Fibroblast of lung (primary cell): ENCODE data around the gene HMX3. TPM values are rescaled to one million over a fixed set of nuclear protein-coding genes. Genes with fewer than 3 reads are reported as not detected.

Experiments used
- DNase-seq, 2 donors: peaks; one replicate each; pipeline versions ENCODE4 v3.0.0 to v3.0.0-alpha.2; 2010; ENCODE audit warnings: low read depth in 2 of 2
- H2AFZ ChIP-seq: 2 replicates; pipeline ENCODE4 v1.5.1; 2012; ENCODE audit warnings: low read length, control low read depth, inconsistent platforms
- H3K27ac ChIP-seq: 2 replicates; pipeline ENCODE4 v1.5.1; 2011; ENCODE audit warnings: low read length, control low read depth; ENCODE audit not compliant: insufficient read depth
- H3K27me3 ChIP-seq: 2 replicates; pipeline ENCODE4 v1.5.1; 2011; ENCODE audit warnings: mild to moderate bottlenecking, low read length; ENCODE audit not compliant: control insufficient read depth, insufficient read depth
- H3K36me3 ChIP-seq: 2 replicates; pipeline ENCODE4 v1.5.1; 2011; ENCODE audit warnings: low read length; ENCODE audit not compliant: control insufficient read depth, insufficient read depth
- H3K4me1 ChIP-seq: 2 replicates; pipeline ENCODE4 v1.5.1; 2011; ENCODE audit warnings: low read length; ENCODE audit not compliant: control insufficient read depth, insufficient read depth; ENCODE audit errors: extremely low read depth
- H3K4me2 ChIP-seq: 2 replicates; pipeline ENCODE4 v1.5.1; 2011; ENCODE audit warnings: low read length, control low read depth; ENCODE audit not compliant: insufficient read depth; ENCODE audit errors: extremely low read depth
- H3K4me3 ChIP-seq, 4 experiments: fragments of 200-600 bp in 1 of 4; sonication (generic) in 1 of 4; replicated peaks in 1 of 4; 2 replicates each; pipeline ENCODE4 v1.5.1; 2011 to 2016; ENCODE audit warnings: low read length in 4 of 4, low read depth in 3 of 4, mild to moderate bottlenecking in 3 of 4, control low read depth in 2 of 4, inconsistent platforms in 1 of 4, mixed read lengths in 1 of 4; ENCODE audit not compliant: insufficient read depth in 1 of 4; ENCODE audit errors: control extremely low read depth in 1 of 4
- H3K79me2 ChIP-seq: 2 replicates; pipeline ENCODE4 v1.5.1; 2012; ENCODE audit warnings: mild to moderate bottlenecking, low read length, inconsistent platforms; ENCODE audit not compliant: control insufficient read depth, insufficient read depth
- H3K9ac ChIP-seq: 2 replicates; pipeline ENCODE4 v1.5.1; 2011; ENCODE audit warnings: mild to moderate bottlenecking, low read length, control low read depth; ENCODE audit not compliant: insufficient read depth
- H3K9me3 ChIP-seq: 2 replicates; pipeline ENCODE4 v1.5.1; 2012; ENCODE audit warnings: low read depth, low read length; ENCODE audit not compliant: control insufficient read depth, insufficient read depth
- H4K20me1 ChIP-seq: 2 replicates; pipeline ENCODE4 v1.5.1; 2011; ENCODE audit warnings: low read length; ENCODE audit not compliant: control insufficient read depth, insufficient read depth; ENCODE audit errors: extremely low read depth
- EZH2 ChIP-seq: IDR thresholded peaks from 2 replicates; pipeline ENCODE4 v1.5.1; 2012; ENCODE audit warnings: low read length, control low read depth, mild to moderate bottlenecking; ENCODE audit errors: missing control alignments
- polyA minus RNA-seq: library from RNA; depleted of rRNA, polyadenylated mRNA; stranded (reverse); fragments of >200 nt; gene quantifications from 2 replicates; pipeline ENCODE4 v1.2.3, GENCODE V29; 2011; ENCODE audit warnings: low replicate concordance
- polyA plus RNA-seq, 2 donors: library from polyadenylated mRNA; depleted of rRNA in 1 of 2; stranded (reverse) in 1 of 2; unstranded in 1 of 2; fragments of >200 nt; gene quantifications; 2 replicates each; pipeline ENCODE4 v1.2.1, GENCODE V29; 2011 to 2012; ENCODE audit warnings: missing spikeins in 1 of 2
- total RNA-seq: library from RNA; depleted of rRNA; stranded (reverse); fragments of >200 nt; gene quantifications from 2 replicates; pipeline ENCODE4 v1.2.1, GENCODE V29; 2014
- TF ChIP-seq, protein P1 (sequence below), 2 donors: IDR thresholded peaks in 1 of 2; conservative IDR thresholded peaks in 1 of 2; 1 replicate in 1 of 2; 2 replicates in 1 of 2; pipeline ENCODE4 v1.5.1; 2011 to 2012; ENCODE audit warnings: low read length in 2 of 2, control low read depth in 1 of 2, inconsistent platforms in 1 of 2, low read depth in 1 of 2, mild to moderate bottlenecking in 1 of 2

HMX3 gene
- not detected in 2 replicates for total RNA-seq
- polyA plus RNA-seq = not detected in 2 replicates
- not detected in 2 replicates for polyA plus RNA-seq (2012)
- not detected in 2 replicates for polyA minus RNA-seq

DNA sequence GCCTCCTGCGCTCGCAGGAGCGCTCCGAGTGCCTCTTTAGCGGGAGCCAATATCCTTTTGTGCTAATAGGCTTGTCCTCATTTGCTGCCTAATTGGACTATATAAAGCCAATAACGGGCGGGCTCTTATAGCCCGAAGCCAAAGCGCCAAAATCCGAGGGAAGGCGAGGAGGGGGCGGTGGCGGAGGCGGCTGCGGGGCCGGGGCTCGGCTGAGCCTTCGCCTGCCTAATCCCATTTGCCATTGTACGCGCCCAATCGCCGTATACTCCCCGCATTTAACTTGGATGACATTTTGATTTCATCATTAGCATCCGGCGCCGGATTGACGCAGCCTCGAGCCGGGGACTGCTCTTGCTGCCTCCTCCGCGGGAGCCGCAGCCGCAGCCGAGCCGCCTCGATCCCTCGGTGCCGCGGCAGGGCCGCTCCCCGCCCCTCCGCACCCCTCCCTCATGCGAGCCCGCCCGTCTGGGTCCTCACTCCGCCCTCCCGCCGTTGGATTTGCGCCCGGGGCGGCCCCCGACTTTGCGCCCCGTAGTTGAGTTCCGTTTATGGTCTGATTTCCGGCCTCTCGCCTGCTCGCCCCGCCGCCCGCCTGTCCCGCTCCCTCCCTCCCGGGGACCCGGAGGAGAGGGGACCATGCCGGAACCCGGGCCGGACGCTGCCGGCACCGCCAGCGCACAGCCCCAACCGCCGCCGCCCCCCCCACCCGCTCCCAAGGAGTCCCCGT lies at the start of gene HMX3:
HMX3 (plus strand) TSS at position 556 of the 727 bp plus-strand sequence; CDS start at position 637, 81 bp downstream.
- peaks cover 5% of the 10 kb centered on the region for H3K4me1 ChIP-seq
- H3K9me3 ChIP-seq = no peaks in the 10 kb centered on the region
- TF ChIP-seq, protein P1, sequence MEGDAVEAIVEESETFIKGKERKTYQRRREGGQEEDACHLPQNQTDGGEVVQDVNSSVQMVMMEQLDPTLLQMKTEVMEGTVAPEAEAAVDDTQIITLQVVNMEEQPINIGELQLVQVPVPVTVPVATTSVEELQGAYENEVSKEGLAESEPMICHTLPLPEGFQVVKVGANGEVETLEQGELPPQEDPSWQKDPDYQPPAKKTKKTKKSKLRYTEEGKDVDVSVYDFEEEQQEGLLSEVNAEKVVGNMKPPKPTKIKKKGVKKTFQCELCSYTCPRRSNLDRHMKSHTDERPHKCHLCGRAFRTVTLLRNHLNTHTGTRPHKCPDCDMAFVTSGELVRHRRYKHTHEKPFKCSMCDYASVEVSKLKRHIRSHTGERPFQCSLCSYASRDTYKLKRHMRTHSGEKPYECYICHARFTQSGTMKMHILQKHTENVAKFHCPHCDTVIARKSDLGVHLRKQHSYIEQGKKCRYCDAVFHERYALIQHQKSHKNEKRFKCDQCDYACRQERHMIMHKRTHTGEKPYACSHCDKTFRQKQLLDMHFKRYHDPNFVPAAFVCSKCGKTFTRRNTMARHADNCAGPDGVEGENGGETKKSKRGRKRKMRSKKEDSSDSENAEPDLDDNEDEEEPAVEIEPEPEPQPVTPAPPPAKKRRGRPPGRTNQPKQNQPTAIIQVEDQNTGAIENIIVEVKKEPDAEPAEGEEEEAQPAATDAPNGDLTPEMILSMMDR (conservative IDR thresholded peaks at IDR 0.05 in 1 of 2, IDR thresholded peaks at IDR 0.05 in 1 of 2; ENCODE audit: low read depth in 1 of 2, low read length in 2 of 2) = no peak
- TF ChIP-seq EZH2 = peak; percentile 91
- H3K27me3 ChIP-seq = peaks cover 85% of the 10 kb centered on the region
- H3K79me2 ChIP-seq = no peaks in the 10 kb centered on the region
- H3K4me3 ChIP-seq = peak within 1 kb of the TSS in 2 of 4 experiments; percentile 6 to 32
- H2AFZ ChIP-seq = no peak within 1 kb of the TSS
- no peak within 1 kb of the TSS for H3K27ac ChIP-seq
- H3K36me3 ChIP-seq = no peaks in the 10 kb centered on the region
- H4K20me1 ChIP-seq = no peaks in the 10 kb centered on the region
- no peak within 1 kb of the TSS for H3K9ac ChIP-seq
- peak in 1 of 2 donors; percentile 45 for DNase-seq
- H3K4me2 ChIP-seq = peak within 1 kb of the TSS; percentile 20

DNA sequence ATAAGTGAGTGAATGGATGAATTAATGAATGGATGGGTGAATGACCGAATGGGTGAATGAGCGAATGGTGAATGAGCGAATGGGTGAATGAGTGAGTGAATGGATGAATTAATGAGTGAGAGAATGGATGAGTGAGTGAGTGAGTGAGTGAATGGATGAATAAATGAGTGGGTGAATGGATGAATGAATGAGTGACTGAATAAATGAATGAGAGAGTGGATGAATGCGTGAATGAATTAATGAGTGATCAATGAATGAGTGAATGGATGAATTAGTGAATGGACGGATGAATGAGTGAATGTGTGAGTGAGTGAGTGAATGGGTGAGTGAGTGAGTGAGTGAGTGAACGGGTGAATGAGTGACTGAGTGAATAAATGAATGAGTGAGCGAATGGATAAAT lies 49.5 kb upstream of the HMX3 start:
- no peaks in the 10 kb centered on the region for H3K27me3 ChIP-seq
- no peaks in the 10 kb centered on the region for H3K79me2 ChIP-seq
- H3K9me3 ChIP-seq = no peaks in the 10 kb centered on the region
- H4K20me1 ChIP-seq = no peaks in the 10 kb centered on the region
- H2AFZ ChIP-seq = no peak overlapping the region
- no peaks in the 10 kb centered on the region for H3K36me3 ChIP-seq
- H3K4me1 ChIP-seq = no peaks in the 10 kb centered on the region
- H3K4me3 ChIP-seq = no peak overlapping the region
- H3K9ac ChIP-seq = no peak overlapping the region
- no peak for DNase-seq
- H3K27ac ChIP-seq = no peak overlapping the region
- H3K4me2 ChIP-seq = no peak overlapping the region
- TF ChIP-seq, protein P1 (conservative IDR thresholded peaks at IDR 0.05 in 1 of 2, IDR thresholded peaks at IDR 0.05 in 1 of 2; ENCODE audit: low read depth in 1 of 2, low read length in 2 of 2) = no peak
- TF ChIP-seq EZH2 = no peak

DNA sequence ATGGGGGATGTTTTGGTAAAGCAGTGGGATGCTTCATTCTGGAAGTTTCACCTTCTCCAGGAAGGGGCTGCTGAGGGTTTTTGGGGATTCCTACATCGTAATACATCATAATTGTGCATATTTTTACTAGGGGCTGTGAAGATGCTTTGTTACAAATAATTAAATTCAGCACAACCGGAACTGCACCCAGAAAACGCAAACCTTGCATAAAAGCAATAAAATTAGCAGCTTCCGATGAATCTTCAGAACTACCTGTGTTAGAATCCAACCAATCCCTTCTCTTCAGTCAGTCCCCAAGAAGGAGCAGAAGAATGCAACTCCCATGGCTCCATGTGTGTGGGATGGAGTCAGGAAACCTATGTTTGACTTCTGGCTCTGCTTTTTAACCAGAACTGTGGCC lies 48.4 kb upstream of the HMX3 start:
- H3K4me3 ChIP-seq = no peak overlapping the region
- no peaks in the 10 kb centered on the region for H3K36me3 ChIP-seq
- TF ChIP-seq, protein P1 (conservative IDR thresholded peaks at IDR 0.05 in 1 of 2, IDR thresholded peaks at IDR 0.05 in 1 of 2; ENCODE audit: low read depth in 1 of 2, low read length in 2 of 2) = no peak
- no peak for TF ChIP-seq EZH2
- no peaks in the 10 kb centered on the region for H3K27me3 ChIP-seq
- no peaks in the 10 kb centered on the region for H3K4me1 ChIP-seq
- no peak overlapping the region for H3K9ac ChIP-seq
- H3K27ac ChIP-seq = no peak overlapping the region
- H3K79me2 ChIP-seq = no peaks in the 10 kb centered on the region
- no peaks in the 10 kb centered on the region for H4K20me1 ChIP-seq
- H2AFZ ChIP-seq = no peak overlapping the region
- no peak overlapping the region for H3K4me2 ChIP-seq
- DNase-seq = no peak
- no peaks in the 10 kb centered on the region for H3K9me3 ChIP-seq
